HG02884 (cell line): ENCODE data around the gene KRT17.
"Not testable (repeated sequence)": the region's sequence is repeated elsewhere in the genome, so short reads cannot be mapped to it uniquely, and the experiment has no call there.

ENCODE experiments used
- ATAC-seq: cut with Tn5 transposase; IDR thresholded peaks from one replicate; pipeline ENCODE4 v1.9.1; 2021; ENCODE audit warnings: mild to moderate bottlenecking, moderate library complexity; ENCODE audit not compliant: unreplicated experiment

Gene KRT17

GRCh38 chr17:41600318-41600717, 24.1 kb downstream of the KRT17 start:
- no peak for ATAC-seq

- no peak for ATAC-seq
Observed at GRCh38 chr17:41599680-41600079, 24.7 kb downstream of the KRT17 start.

- ATAC-seq = no peak
Observed at GRCh38 chr17:41595585-41595984, 28.8 kb downstream of the KRT17 start.

GRCh38 chr17:41594363-41594915, 29.9 kb downstream of the KRT17 start:
- ATAC-seq = no peak

GRCh38 chr17:41593306-41593981, 30.9 kb downstream of the KRT17 start:
- no peak for ATAC-seq

- no peak for ATAC-seq
Observed at GRCh38 chr17:41592601-41593305, 31.6 kb downstream of the KRT17 start.

- ATAC-seq = no peak
Observed at GRCh38 chr17:41589301-41589700, 35.1 kb downstream of the KRT17 start.

- no peak for ATAC-seq
Observed at GRCh38 chr17:41588126-41588810, 36.1 kb downstream of the KRT17 start.

- ATAC-seq = no peak
Observed at GRCh38 chr17:41586863-41587495, 37.4 kb downstream of the KRT17 start, which contains the start of gene KRT14. Gene KRT14, minus strand, starts transcription at chr17:41586895. Its CDS starts 61 bp downstream, at chr17:41586834.

- no peak for ATAC-seq
Observed at GRCh38 chr17:41585301-41586056, 38.9 kb downstream of the KRT17 start.

- ATAC-seq = not testable (repeated sequence)
Observed at GRCh38 chr17:41584331-41584927, 39.9 kb downstream of the KRT17 start.

GRCh38 chr17:41583137-41584127, 40.9 kb downstream of the KRT17 start:
- no peak for ATAC-seq

GRCh38 chr17:41582061-41582968, 42.1 kb downstream of the KRT17 start:
- not testable (repeated sequence) for ATAC-seq

GRCh38 chr17:41581366-41582060, 42.9 kb downstream of the KRT17 start:
- no peak for ATAC-seq

- ATAC-seq = no peak
Observed at GRCh38 chr17:41580687-41581365, 43.5 kb downstream of the KRT17 start.

GRCh38 chr17:41580244-41580575, 44.2 kb downstream of the KRT17 start:
- no peak for ATAC-seq
